ENCODE measurements around the gene DBX2.

DNA sequence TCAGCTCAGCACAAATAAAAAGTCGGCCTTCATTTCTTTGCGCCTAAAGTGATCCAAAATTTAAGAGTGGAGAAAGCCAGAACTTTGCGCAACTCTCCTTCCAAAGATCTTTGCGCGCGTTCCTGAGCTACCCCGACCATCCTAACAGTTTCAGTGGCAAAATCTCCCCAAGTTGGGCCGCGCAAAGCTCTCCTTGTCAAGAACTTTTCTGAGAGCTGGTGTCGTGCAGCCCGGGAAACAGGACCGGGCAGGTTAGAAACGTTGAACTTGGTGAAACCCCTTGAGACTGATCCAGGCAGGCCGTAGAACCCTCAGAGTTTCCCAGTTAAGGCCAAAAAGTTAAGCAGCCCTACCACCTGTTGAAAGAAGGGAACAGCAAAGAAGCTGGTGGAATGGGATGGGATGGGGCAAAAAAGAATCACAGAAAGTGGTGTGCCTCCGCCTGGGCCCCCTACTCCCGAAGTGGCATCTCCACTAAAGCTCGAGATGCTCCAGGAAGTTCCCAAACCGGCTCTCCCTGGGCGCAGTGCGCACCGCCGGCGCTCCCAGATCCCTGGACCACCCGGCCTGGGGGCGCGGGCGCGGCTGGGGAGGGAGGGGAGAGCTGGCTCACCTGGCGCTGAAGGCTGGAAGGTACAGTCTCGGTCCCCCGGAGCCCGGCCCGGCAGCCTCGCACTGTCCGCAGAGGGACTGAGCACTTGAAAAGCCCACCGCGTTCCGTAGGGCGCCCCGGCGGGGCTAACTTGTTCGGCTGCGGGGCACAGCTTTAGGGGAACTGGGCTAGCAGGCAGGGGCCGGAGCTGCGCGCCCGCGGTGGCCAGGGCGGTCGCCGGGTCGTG is 768 bp downstream of the DBX2 start:
- TF ChIP-seq, protein P1, sequence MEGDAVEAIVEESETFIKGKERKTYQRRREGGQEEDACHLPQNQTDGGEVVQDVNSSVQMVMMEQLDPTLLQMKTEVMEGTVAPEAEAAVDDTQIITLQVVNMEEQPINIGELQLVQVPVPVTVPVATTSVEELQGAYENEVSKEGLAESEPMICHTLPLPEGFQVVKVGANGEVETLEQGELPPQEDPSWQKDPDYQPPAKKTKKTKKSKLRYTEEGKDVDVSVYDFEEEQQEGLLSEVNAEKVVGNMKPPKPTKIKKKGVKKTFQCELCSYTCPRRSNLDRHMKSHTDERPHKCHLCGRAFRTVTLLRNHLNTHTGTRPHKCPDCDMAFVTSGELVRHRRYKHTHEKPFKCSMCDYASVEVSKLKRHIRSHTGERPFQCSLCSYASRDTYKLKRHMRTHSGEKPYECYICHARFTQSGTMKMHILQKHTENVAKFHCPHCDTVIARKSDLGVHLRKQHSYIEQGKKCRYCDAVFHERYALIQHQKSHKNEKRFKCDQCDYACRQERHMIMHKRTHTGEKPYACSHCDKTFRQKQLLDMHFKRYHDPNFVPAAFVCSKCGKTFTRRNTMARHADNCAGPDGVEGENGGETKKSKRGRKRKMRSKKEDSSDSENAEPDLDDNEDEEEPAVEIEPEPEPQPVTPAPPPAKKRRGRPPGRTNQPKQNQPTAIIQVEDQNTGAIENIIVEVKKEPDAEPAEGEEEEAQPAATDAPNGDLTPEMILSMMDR (conservative IDR thresholded peaks at IDR 0.05; ENCODE audit: low read depth in 2 of 2), result no peak
- TF ChIP-seq POLR2AphosphoS5 (IDR thresholded peaks at IDR 0.05; ENCODE audit: low read depth), result no peak
- TF ChIP-seq STAT1 (IDR thresholded peaks at IDR 0.05; ENCODE audit: unreplicated experiment), result no peak
- TF ChIP-seq EZH2 (IDR thresholded peaks at IDR 0.05; ENCODE audit: low read depth, unreplicated experiment), result peak; percentile 51
